Body of pancreas (tissue), 4 donors: ENCODE results near the gene SCN5A.

Experiments used
- CTCF ChIP-seq, 7 experiments: fragments of 450-650 bp in 4 of 7; fragments of 200-600 bp in 3 of 7; sonication (generic) in 3 of 7; IDR thresholded peaks; one replicate each; pipeline ENCODE4 v1.5.1; 2016 to 2019; ENCODE audit warnings: antibody characterized with exemption in 7 of 7
- POLR2A ChIP-seq, 3 donors: fragments of 450-650 bp; IDR thresholded peaks; one replicate each; pipeline ENCODE4 v1.6.1; 2016; ENCODE audit warnings: antibody characterized with exemption in 3 of 3, mild to moderate bottlenecking in 2 of 3

GRCh38 chr3:38511546-38511945 is 137.9 kb downstream of the SCN5A start:
- TF ChIP-seq CTCF (IDR thresholded peaks at IDR 0.05) (no peak), POLR2A (IDR thresholded peaks at IDR 0.05) (no peak)
